H1 (cell line): Measurements from ENCODE around the gene AKIRIN2. TPM values are rescaled to one million over a fixed set of nuclear protein-coding genes. Genes with fewer than 3 reads are reported as not detected.
A peak's percentile ranks its signal among the peaks of the same experiment; 100 is the strongest.

Source experiments
- CHD2 ChIP-seq: IDR thresholded peaks from 2 replicates; pipeline ENCODE4 v1.6.1; 2012; ENCODE audit warnings: low read length, improper control_type of control experiment
- KDM1A ChIP-seq: fragments of 200-600, 300-600 bp; sonication (generic); IDR thresholded peaks from 2 replicates; pipeline ENCODE4 v1.7.1; 2016; ENCODE audit warnings: mild to moderate bottlenecking, low read length, borderline replicate concordance
- RAD21 ChIP-seq, 2 experiments: IDR thresholded peaks in 1 of 2; conservative IDR thresholded peaks in 1 of 2; 2 replicates each; pipeline ENCODE4 v1.6.1; 2011; ENCODE audit warnings: low read depth in 2 of 2, low read length in 2 of 2, improper control_type of control experiment in 1 of 2, inconsistent platforms in 1 of 2, mild to moderate bottlenecking in 1 of 2, moderate library complexity in 1 of 2
- RNF2 ChIP-seq: fragments of 200-900, 300-1000 bp; sonication (generic); IDR thresholded peaks from 2 replicates; pipeline ENCODE4 v1.7.1; 2016; ENCODE audit warnings: borderline replicate concordance, low read depth, mild to moderate bottlenecking, antibody characterized with exemption, low read length; ENCODE audit not compliant: poor library complexity, severe bottlenecking; ENCODE audit errors: missing control alignments
- TEAD4 ChIP-seq: IDR thresholded peaks from 2 replicates; pipeline ENCODE4 v1.6.1; 2012; ENCODE audit warnings: low read depth, low read length, inconsistent platforms, mixed read lengths
- polyA plus RNA-seq, 7 experiments: library from polyadenylated mRNA; depleted of rRNA in 3 of 7; stranded (reverse) in 5 of 7; unstranded in 2 of 7; fragments of >200 nt in 5 of 7; fragments of 200-250 nt in 2 of 7; gene quantifications; 1 replicate in 5 of 7; 2 replicates in 1 of 7; 4 replicates in 1 of 7; pipeline versions ENCODE4 v1.2.1 to v1.2.3, GENCODE V29; 2011 to 2013; ENCODE audit warnings: missing spikeins in 2 of 7, mixed read lengths in 2 of 7
- total RNA-seq: library from RNA; stranded (reverse); fragmentation: NEBNext Ultra II Directional; extraction: Animal tissue kit (Norgen Biotek cat#: 25700); gene quantifications from 2 replicates; pipeline ENCODE4 v1.2.1, GENCODE V29; 2021
- TF ChIP-seq, protein P1 (sequence below), 3 experiments: IDR thresholded peaks; 1 replicate in 2 of 3; 2 replicates in 1 of 3; pipeline versions ENCODE4 v1.5.1 to v1.6.1; 2011; ENCODE audit warnings: low read length in 3 of 3, mild to moderate bottlenecking in 3 of 3, inconsistent platforms in 2 of 3, low read depth in 1 of 3, moderate library complexity in 1 of 3; ENCODE audit not compliant: insufficient read depth in 1 of 3; ENCODE audit errors: control extremely low read depth in 1 of 3

AKIRIN2 gene
- total and polyA plus RNA-seq, 2 of the 8 experiments (the other 6 are each of a cell fraction or from before 2014, with no cell fraction given): 35.6 to 75.3 TPM

DNA sequence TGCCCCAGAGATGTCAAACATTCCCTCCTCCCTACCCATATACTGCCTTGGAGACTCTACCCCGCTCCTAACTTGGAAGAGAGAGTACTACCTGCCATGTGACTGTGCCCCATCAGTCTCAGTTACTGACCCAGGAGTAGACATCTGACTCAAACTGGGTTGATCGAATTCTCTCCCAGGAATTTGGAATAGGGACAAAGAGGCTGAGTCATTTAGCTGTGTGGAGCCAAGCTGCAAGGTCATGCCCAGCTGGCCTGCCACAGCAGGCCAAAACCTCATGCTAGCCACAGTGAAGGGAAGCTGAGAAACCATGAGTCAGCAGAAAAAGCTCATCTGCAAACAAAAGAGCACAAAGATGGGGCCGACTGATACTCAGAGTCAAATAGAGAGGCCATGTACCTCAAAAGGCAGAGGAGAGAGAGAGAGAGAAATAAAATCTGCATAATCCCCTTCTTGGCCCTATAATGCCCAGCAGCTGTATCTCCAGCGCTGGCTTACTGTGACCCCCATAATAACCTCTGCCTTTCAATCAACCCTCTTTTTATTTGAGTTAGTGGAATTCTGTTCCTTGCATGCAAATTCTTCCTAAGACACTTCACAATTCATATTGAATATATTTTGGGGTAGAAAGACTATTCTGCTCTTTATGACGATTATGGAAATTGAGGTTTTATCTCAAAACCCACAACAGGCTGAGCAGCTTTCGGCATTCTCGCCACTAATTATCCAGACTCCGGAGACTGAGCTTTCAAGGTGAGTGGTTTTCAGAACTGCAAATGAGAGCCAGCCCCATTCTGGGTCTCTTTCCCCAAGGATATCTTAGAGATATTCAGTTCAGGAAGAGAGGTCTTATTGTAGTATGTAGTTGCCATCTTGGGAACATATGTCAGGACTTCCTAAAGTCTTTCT is 21.4 kb upstream of the AKIRIN2 start (continued):
- no peak for TF ChIP-seq KDM1A
- no peak for TF ChIP-seq CHD2
- no peak for TF ChIP-seq RNF2
- peak; percentile 80 for TF ChIP-seq TEAD4
- TF ChIP-seq, protein P1, sequence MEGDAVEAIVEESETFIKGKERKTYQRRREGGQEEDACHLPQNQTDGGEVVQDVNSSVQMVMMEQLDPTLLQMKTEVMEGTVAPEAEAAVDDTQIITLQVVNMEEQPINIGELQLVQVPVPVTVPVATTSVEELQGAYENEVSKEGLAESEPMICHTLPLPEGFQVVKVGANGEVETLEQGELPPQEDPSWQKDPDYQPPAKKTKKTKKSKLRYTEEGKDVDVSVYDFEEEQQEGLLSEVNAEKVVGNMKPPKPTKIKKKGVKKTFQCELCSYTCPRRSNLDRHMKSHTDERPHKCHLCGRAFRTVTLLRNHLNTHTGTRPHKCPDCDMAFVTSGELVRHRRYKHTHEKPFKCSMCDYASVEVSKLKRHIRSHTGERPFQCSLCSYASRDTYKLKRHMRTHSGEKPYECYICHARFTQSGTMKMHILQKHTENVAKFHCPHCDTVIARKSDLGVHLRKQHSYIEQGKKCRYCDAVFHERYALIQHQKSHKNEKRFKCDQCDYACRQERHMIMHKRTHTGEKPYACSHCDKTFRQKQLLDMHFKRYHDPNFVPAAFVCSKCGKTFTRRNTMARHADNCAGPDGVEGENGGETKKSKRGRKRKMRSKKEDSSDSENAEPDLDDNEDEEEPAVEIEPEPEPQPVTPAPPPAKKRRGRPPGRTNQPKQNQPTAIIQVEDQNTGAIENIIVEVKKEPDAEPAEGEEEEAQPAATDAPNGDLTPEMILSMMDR (IDR thresholded peaks at IDR 0.05; ENCODE audit: control extremely low read depth in 1 of 3, insufficient read depth in 1 of 3, low read depth in 1 of 3, low read length in 3 of 3): no peak
- TF ChIP-seq RAD21 (IDR thresholded peaks at IDR 0.05 in 1 of 2, conservative IDR thresholded peaks at IDR 0.05 in 1 of 2; ENCODE audit: low read depth in 2 of 2, low read length in 2 of 2): no peak
